Lower leg skin (tissue), 3 donors: ENCODE results near the gene CAPN9.

Experiments
- POLR2A ChIP-seq, 2 donors: fragments of 450-650 bp; IDR thresholded peaks; one replicate each; pipeline ENCODE4 v1.6.1; 2016 to 2017; ENCODE audit warnings: antibody characterized with exemption in 2 of 2, mild to moderate bottlenecking in 1 of 2, moderate library complexity in 1 of 2
- TF ChIP-seq, protein P1 (sequence below), 3 donors: fragments of 450-650 bp; IDR thresholded peaks; one replicate each; pipeline ENCODE4 v1.5.1; 2016; ENCODE audit warnings: antibody characterized with exemption in 3 of 3, mild to moderate bottlenecking in 3 of 3, moderate library complexity in 2 of 3

GRCh38 chr1:230825761-230826160, 78.6 kb downstream of the CAPN9 start:
- TF ChIP-seq, protein P1, sequence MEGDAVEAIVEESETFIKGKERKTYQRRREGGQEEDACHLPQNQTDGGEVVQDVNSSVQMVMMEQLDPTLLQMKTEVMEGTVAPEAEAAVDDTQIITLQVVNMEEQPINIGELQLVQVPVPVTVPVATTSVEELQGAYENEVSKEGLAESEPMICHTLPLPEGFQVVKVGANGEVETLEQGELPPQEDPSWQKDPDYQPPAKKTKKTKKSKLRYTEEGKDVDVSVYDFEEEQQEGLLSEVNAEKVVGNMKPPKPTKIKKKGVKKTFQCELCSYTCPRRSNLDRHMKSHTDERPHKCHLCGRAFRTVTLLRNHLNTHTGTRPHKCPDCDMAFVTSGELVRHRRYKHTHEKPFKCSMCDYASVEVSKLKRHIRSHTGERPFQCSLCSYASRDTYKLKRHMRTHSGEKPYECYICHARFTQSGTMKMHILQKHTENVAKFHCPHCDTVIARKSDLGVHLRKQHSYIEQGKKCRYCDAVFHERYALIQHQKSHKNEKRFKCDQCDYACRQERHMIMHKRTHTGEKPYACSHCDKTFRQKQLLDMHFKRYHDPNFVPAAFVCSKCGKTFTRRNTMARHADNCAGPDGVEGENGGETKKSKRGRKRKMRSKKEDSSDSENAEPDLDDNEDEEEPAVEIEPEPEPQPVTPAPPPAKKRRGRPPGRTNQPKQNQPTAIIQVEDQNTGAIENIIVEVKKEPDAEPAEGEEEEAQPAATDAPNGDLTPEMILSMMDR (IDR thresholded peaks at IDR 0.05), result no peak
- TF ChIP-seq POLR2A (IDR thresholded peaks at IDR 0.05), result no peak
